H1 (cell line): ENCODE data around the gene CACNB2. TPM values are rescaled to one million over a fixed set of nuclear protein-coding genes. Genes with fewer than 3 reads are reported as not detected.

ENCODE experiments used
- CTCF ChIA-PET: fragments of 300-600 bp; sonication (Branson Sonifier 250); formaldehyde crosslinking; loops from one replicate; lab custom pipeline; 2021; ENCODE audit not compliant: partially characterized antibody; lab: Charles Lee
- POLR2A ChIA-PET: fragments of 300-600 bp; sonication (Branson Sonifier 250); formaldehyde crosslinking; loops from one replicate; lab custom pipeline; 2021; ENCODE audit warnings: inconsistent platforms; ENCODE audit not compliant: partially characterized antibody; lab: Charles Lee
- DNase-seq, 2 experiments: peaks; one replicate each; pipeline versions ENCODE4 v3.0.0 to v3.0.0-alpha.2; 2010 to 2022; ENCODE audit warnings: low spot score in 2 of 2, low read depth in 1 of 2, mixed read lengths in 1 of 2
- FAIRE-seq: peaks from 2 replicates; lab custom pipeline; 2011; peaks lifted over from hg19 to GRCh38; lab: Jason Lieb, UNC
- H2AFZ ChIP-seq: 2 replicates; pipeline ENCODE4 v1.8.1; 2012; ENCODE audit warnings: low read length, inconsistent platforms
- H2AK5ac ChIP-seq: 2 replicates; pipeline ENCODE4 v1.6.1; 2013; ENCODE audit warnings: low read depth, low read length
- H2BK120ac ChIP-seq: replicated peaks from 2 replicates; pipeline ENCODE3; 2013; ENCODE audit warnings: low read depth, low read length, inconsistent platforms
- H2BK12ac ChIP-seq: 2 replicates; pipeline ENCODE4 v1.6.1; 2013; ENCODE audit warnings: low read depth, low read length
- H2BK15ac ChIP-seq: 2 replicates; pipeline ENCODE4 v1.6.1; 2013; ENCODE audit warnings: low read length
- H2BK20ac ChIP-seq: 2 replicates; pipeline ENCODE4 v1.6.1; 2013; ENCODE audit warnings: low read length
- H2BK5ac ChIP-seq: 2 replicates; pipeline ENCODE4 v1.6.1; 2013; ENCODE audit warnings: low read depth, low read length
- H3K14ac ChIP-seq: 2 replicates; pipeline ENCODE4 v1.6.1; 2013; ENCODE audit warnings: inconsistent platforms; ENCODE audit not compliant: insufficient read length
- H3K18ac ChIP-seq: 2 replicates; pipeline ENCODE4 v1.6.1; 2013; ENCODE audit warnings: low read length; ENCODE audit errors: extremely low read depth
- H3K23ac ChIP-seq: 2 replicates; pipeline ENCODE4 v1.6.1; 2013; ENCODE audit warnings: inconsistent platforms; ENCODE audit not compliant: insufficient read length
- H3K23me2 ChIP-seq: 2 replicates; pipeline ENCODE4 v1.6.1; 2013; ENCODE audit warnings: low read depth, low read length
- H3K27ac ChIP-seq: 2 replicates; pipeline ENCODE4 v1.6.1; 2011; ENCODE audit warnings: low read depth, low read length, inconsistent platforms
- H3K27me3 ChIP-seq, 4 experiments: replicated peaks in 1 of 4; 1 replicate in 1 of 4; 2 replicates in 3 of 4; pipeline versions ENCODE4 v1.6.1 to v1.8.1; 2011 to 2013; ENCODE audit warnings: low read length in 3 of 4, mild to moderate bottlenecking in 3 of 4, inconsistent platforms in 2 of 4, mixed read lengths in 2 of 4, moderate library complexity in 1 of 4; ENCODE audit not compliant: control insufficient read depth in 3 of 4, insufficient read depth in 3 of 4; ENCODE audit errors: extremely low read depth in 1 of 4
- H3K36me3 ChIP-seq, 4 experiments: 2 replicates each; pipeline versions ENCODE4 v1.6.1 to v1.8.1; 2011 to 2013; ENCODE audit warnings: mild to moderate bottlenecking in 4 of 4, low read length in 3 of 4, moderate library complexity in 2 of 4, control low read depth in 1 of 4, inconsistent platforms in 1 of 4; ENCODE audit not compliant: insufficient read depth in 4 of 4, control insufficient read depth in 2 of 4
- H3K4ac ChIP-seq: replicated peaks from 2 replicates; pipeline ENCODE3; 2013; ENCODE audit warnings: low read length, low read depth, mixed read lengths, inconsistent platforms; ENCODE audit not compliant: insufficient read length
- H3K4me1 ChIP-seq, 4 experiments: replicated peaks in 1 of 4; 1 replicate in 1 of 4; 2 replicates in 3 of 4; pipeline versions ENCODE4 v1.6.1 to v1.8.1; 2011 to 2013; ENCODE audit warnings: low read length in 3 of 4, inconsistent platforms in 2 of 4, mixed read lengths in 1 of 4; ENCODE audit not compliant: insufficient read depth in 4 of 4, control insufficient read depth in 3 of 4
- H3K4me2 ChIP-seq, 2 experiments: 2 replicates each; pipeline versions ENCODE4 v1.6.1 to v1.8.1; 2011 to 2013; ENCODE audit warnings: low read depth in 2 of 2, low read length in 2 of 2, control low read depth in 1 of 2, inconsistent platforms in 1 of 2, mild to moderate bottlenecking in 1 of 2; ENCODE audit not compliant: insufficient read depth in 1 of 2
- H3K4me3 ChIP-seq, 4 experiments: fragments of 200-600, 300-600 bp in 1 of 4; sonication (generic), shearing (Covaris generic), sonication (Bioruptor Twin) in 1 of 4; 2 replicates each; pipeline versions ENCODE4 v1.5.1 to v1.8.1; 2011 to 2016; ENCODE audit warnings: low read length in 4 of 4, low read depth in 3 of 4, control low read depth in 2 of 4, inconsistent platforms in 2 of 4, mild to moderate bottlenecking in 2 of 4, mixed read lengths in 1 of 4, moderate library complexity in 1 of 4; ENCODE audit not compliant: insufficient read depth in 2 of 4; ENCODE audit errors: extremely low read depth in 1 of 4
- H3K56ac ChIP-seq: replicated peaks from 2 replicates; pipeline ENCODE3; 2013; ENCODE audit warnings: low read depth, mild to moderate bottlenecking, mixed read lengths, low read length, inconsistent platforms; ENCODE audit not compliant: insufficient read length
- H3K79me1 ChIP-seq: 2 replicates; pipeline ENCODE4 v1.6.1; 2013; ENCODE audit warnings: low read depth, low read length, control low read depth
- H3K79me2 ChIP-seq, 2 experiments: 2 replicates each; pipeline versions ENCODE4 v1.6.1 to v1.8.1; 2012 to 2013; ENCODE audit warnings: low read length in 2 of 2, mild to moderate bottlenecking in 2 of 2, inconsistent platforms in 1 of 2; ENCODE audit not compliant: insufficient read depth in 2 of 2, control insufficient read depth in 1 of 2
- H3K9ac ChIP-seq, 4 experiments: replicated peaks in 1 of 4; 1 replicate in 1 of 4; 2 replicates in 3 of 4; pipeline versions ENCODE4 v1.6.1 to v1.8.1; 2011 to 2013; ENCODE audit warnings: low read depth in 3 of 4, low read length in 3 of 4, control low read depth in 2 of 4, mild to moderate bottlenecking in 2 of 4, moderate library complexity in 2 of 4, inconsistent platforms in 1 of 4; ENCODE audit errors: extremely low read depth in 1 of 4
- H3K9me3 ChIP-seq, 2 experiments: 2 replicates each; pipeline versions ENCODE4 v1.6.1 to v1.8.1; 2012 to 2013; ENCODE audit warnings: mild to moderate bottlenecking in 2 of 2, moderate library complexity in 2 of 2, control low read depth in 1 of 2, inconsistent platforms in 1 of 2, low read depth in 1 of 2, low read length in 1 of 2, mixed read lengths in 1 of 2; ENCODE audit not compliant: insufficient read depth in 2 of 2
- H4K20me1 ChIP-seq, 2 experiments: replicated peaks in 1 of 2; 2 replicates each; pipeline versions ENCODE3 to v1.8.1; 2011 to 2013; ENCODE audit warnings: inconsistent platforms in 2 of 2, low read length in 2 of 2, mild to moderate bottlenecking in 1 of 2; ENCODE audit not compliant: insufficient read depth in 2 of 2, control insufficient read depth in 1 of 2
- H4K5ac ChIP-seq: 2 replicates; pipeline ENCODE4 v1.6.1; 2013; ENCODE audit warnings: low read length, low read depth, mixed read lengths, inconsistent platforms; ENCODE audit not compliant: insufficient read length
- H4K8ac ChIP-seq: 2 replicates; pipeline ENCODE4 v1.8.0; 2013; ENCODE audit warnings: mild to moderate bottlenecking, moderate library complexity, low read length, inconsistent platforms; ENCODE audit not compliant: insufficient read depth; ENCODE audit errors: extremely low read depth
- H4K91ac ChIP-seq: replicated peaks from 2 replicates; pipeline ENCODE3; 2013; ENCODE audit warnings: low read length, mixed read lengths, inconsistent platforms; ENCODE audit not compliant: insufficient read length
- SP4 ChIP-seq: IDR thresholded peaks from 2 replicates; pipeline ENCODE4 v1.6.1; 2012; ENCODE audit warnings: low read length, inconsistent platforms
- WGBS, 2 experiments: shearing (Covaris generic) in 1 of 2; methylation state at CpG; one replicate each; pipeline versions ENCODE4 v1.1.6 to v1.1.7; 2013 to 2015; ENCODE audit warnings: low lambda C conversion rate in 2 of 2, mixed read lengths in 2 of 2, inconsistent platforms in 1 of 2, low coverage in 1 of 2, missing lambda C conversion rate in 1 of 2; ENCODE audit not compliant: insufficient replicate concordance in 2 of 2, insufficient coverage in 1 of 2, insufficient read length in 1 of 2; ENCODE audit errors: extremely low coverage in 1 of 2, missing lambda C conversion rate in 1 of 2; 5-methylcytosine and 5-hydroxymethylcytosine counted together
- polyA plus RNA-seq, 7 experiments: library from polyadenylated mRNA; depleted of rRNA in 3 of 7; stranded (reverse) in 5 of 7; unstranded in 2 of 7; fragments of >200 nt in 5 of 7; fragments of 200-250 nt in 2 of 7; gene quantifications; 1 replicate in 5 of 7; 2 replicates in 1 of 7; 4 replicates in 1 of 7; pipeline versions ENCODE4 v1.2.1 to v1.2.3, GENCODE V29; 2011 to 2013; ENCODE audit warnings: missing spikeins in 2 of 7, mixed read lengths in 2 of 7
- total RNA-seq: library from RNA; stranded (reverse); fragmentation: NEBNext Ultra II Directional; extraction: Animal tissue kit (Norgen Biotek cat#: 25700); gene quantifications from 2 replicates; pipeline ENCODE4 v1.2.1, GENCODE V29; 2021

The CACNB2 gene
- total and polyA plus RNA-seq, 2 of the 8 experiments (the other 6 are each of a cell fraction or from before 2014, with no cell fraction given), result 2.4 to 3.2 TPM

GRCh38 chr10:18350340-18350739, 210.1 kb downstream of the CACNB2 start:
- no peak overlapping the region for H2BK15ac ChIP-seq
- ChIA-PET CTCF (no interaction called here), POLR2A (no interaction called here)
- no peaks in the 10 kb centered on the region for H3K27me3 ChIP-seq
- no peak overlapping the region for H4K8ac ChIP-seq
- H3K9me3 ChIP-seq, result no peaks in the 10 kb centered on the region
- H3K23ac ChIP-seq, result no peak overlapping the region
- H3K18ac ChIP-seq, result no peak overlapping the region
- H3K27ac ChIP-seq, result no peak overlapping the region
- FAIRE-seq (no peak), DNase-seq (no peak)
- H3K9ac ChIP-seq, result no peak overlapping the region
- no peak overlapping the region for H4K5ac ChIP-seq
- H3K4me3 ChIP-seq, result no peak overlapping the region
- no peak overlapping the region for H2BK120ac ChIP-seq
- no peak overlapping the region for H2BK20ac ChIP-seq
- WGBS, 2 experiments, result 84% methylated on average over 6 of the region's 6 CpGs; no CpG with 5 or more reads in 1 of the 2 experiments
- no peaks in the 10 kb centered on the region for H4K20me1 ChIP-seq
- no peak overlapping the region for H2AK5ac ChIP-seq
- no peak overlapping the region for H3K14ac ChIP-seq
- no peak overlapping the region for H3K56ac ChIP-seq
- no peak overlapping the region for H2AFZ ChIP-seq
- H3K79me1 ChIP-seq, result no peaks in the 10 kb centered on the region
- H4K91ac ChIP-seq, result no peak overlapping the region
- no peak overlapping the region for H2BK12ac ChIP-seq
- H3K23me2 ChIP-seq, result no peaks in the 10 kb centered on the region
- peaks cover 0 to 3% (median 0%) of the 10 kb centered on the region in 4 experiments; a peak in 1 of 7 replicates for H3K4me1 ChIP-seq
- no peak overlapping the region for H2BK5ac ChIP-seq
- H3K4me2 ChIP-seq, result no peak overlapping the region; a peak in 1 of 4 replicates
- H3K36me3 ChIP-seq, result no peaks in the 10 kb centered on the region
- no peaks in the 10 kb centered on the region for H3K79me2 ChIP-seq
- no peak overlapping the region for H3K4ac ChIP-seq
- TF ChIP-seq SP4, result no peak
